Measurements from ENCODE around the gene ECI2. TPM values are rescaled to one million over a fixed set of nuclear protein-coding genes. Genes with fewer than 3 reads are reported as not detected.

ECI2 gene
- total RNA-seq, 1 experiment from 2014 or later, result 38.4 TPM

- peak overlapping the region; percentile 35 for H3K27ac Mint-ChIP-seq (ENCODE audit: low read depth, unreplicated experiment)
- DNase-seq (ENCODE audit: unreplicated experiment), result peak; percentile 88
- CTCF ChIA-PET, result interaction anchor here (0.6 to 2.3 kb wide), 5 partner anchors 13 to 1202 kb away, joined by 3 to 15 read pairs (median 5); no protein-coding TSS in a partner anchor
- H3K4me1 Mint-ChIP-seq (ENCODE audit: insufficient read depth, unreplicated experiment), result peaks cover 19% of the 10 kb centered on the region
- POLR2A ChIA-PET, result interaction anchor here (0.5 to 4.8 kb wide), 17 partner anchors 9 to 524 kb away, joined by 3 to 47 read pairs (median 3); a partner anchor contains a TSS
- no peaks in the 10 kb centered on the region for H3K9me3 Mint-ChIP-seq (ENCODE audit: unreplicated experiment)
- BruUV-seq (replicated peaks), result no TSS peak
- peak overlapping the region; percentile 90 for H3K4me3 Mint-ChIP-seq (ENCODE audit: unreplicated experiment)
- H3K36me3 Mint-ChIP-seq (ENCODE audit: insufficient read depth, unreplicated experiment), result no peaks in the 10 kb centered on the region
- intact Hi-C loops (cut with micrococcal nuclease), result loop anchor here (2.0 kb wide), 1 partner anchor 81 kb away; no protein-coding TSS in a partner anchor
- TF ChIP-seq CTCF (IDR thresholded peaks at IDR 0.05; ENCODE audit: unreplicated experiment), result no peak
- no peaks in the 10 kb centered on the region for H3K27me3 Mint-ChIP-seq (ENCODE audit: insufficient read depth, unreplicated experiment)
Measured at GRCh38 chr6:4135665-4136353, 434 bp upstream of the ECI2 start.

- POLR2A ChIA-PET, result interaction anchor here (0.6 to 4.8 kb wide), 14 partner anchors 7 to 147 kb away, joined by 3 to 47 read pairs (median 6); a partner anchor contains a TSS
- Mint-ChIP-seq H3K9me3 (ENCODE audit: unreplicated experiment) (no peaks in the 10 kb centered on the region), H3K36me3 (ENCODE audit: insufficient read depth, unreplicated experiment) (peaks cover 14% of the 10 kb centered on the region), H3K27me3 (ENCODE audit: insufficient read depth, unreplicated experiment) (no peaks in the 10 kb centered on the region), H3K27ac (ENCODE audit: low read depth, unreplicated experiment) (peak overlapping the region; percentile 56), H3K4me3 (ENCODE audit: unreplicated experiment) (peak overlapping the region; percentile 90), H3K4me1 (ENCODE audit: insufficient read depth, unreplicated experiment) (peaks cover 19% of the 10 kb centered on the region)
- CTCF ChIA-PET, result interaction anchor here (0.5 to 1.5 kb wide), 3 partner anchors 76 to 1006 kb away, joined by 3 to 5 read pairs (median 3); no protein-coding TSS in a partner anchor
- no TSS peak for BruUV-seq (replicated peaks)
- no peak for TF ChIP-seq CTCF (IDR thresholded peaks at IDR 0.05; ENCODE audit: unreplicated experiment)
- peak; percentile 30 for DNase-seq (ENCODE audit: unreplicated experiment)
- intact Hi-C loops (cut with micrococcal nuclease), result loop anchor here (2.0 kb wide), 1 partner anchor 79 kb away; no protein-coding TSS in a partner anchor
Measured at GRCh38 chr6:4133941-4134838, 1.2 kb downstream of the ECI2 start.

- H3K27me3 Mint-ChIP-seq (ENCODE audit: insufficient read depth, unreplicated experiment), result no peaks in the 10 kb centered on the region
- TF ChIP-seq CTCF (IDR thresholded peaks at IDR 0.05; ENCODE audit: unreplicated experiment), result no peak
- no peak for DNase-seq (ENCODE audit: unreplicated experiment)
- ChIA-PET POLR2A (no interaction called here), CTCF (interaction anchor here (0.7 to 1.6 kb wide), 2 partner anchors 25 to 109 kb away, joined by 3 to 6 read pairs; no protein-coding TSS in a partner anchor)
- H3K9me3 Mint-ChIP-seq (ENCODE audit: unreplicated experiment), result no peaks in the 10 kb centered on the region
- H3K4me3 Mint-ChIP-seq (ENCODE audit: unreplicated experiment), result no peak overlapping the region
- intact Hi-C loops (cut with micrococcal nuclease), result no loop called here
- H3K4me1 Mint-ChIP-seq (ENCODE audit: insufficient read depth, unreplicated experiment), result peaks cover 24% of the 10 kb centered on the region
- no peak overlapping the region for H3K27ac Mint-ChIP-seq (ENCODE audit: low read depth, unreplicated experiment)
- peaks cover 37% of the 10 kb centered on the region for H3K36me3 Mint-ChIP-seq (ENCODE audit: insufficient read depth, unreplicated experiment)
- BruUV-seq (replicated peaks), result no TSS peak
Measured at GRCh38 chr6:4130357-4130987, 4.9 kb downstream of the ECI2 start.

Data from MCF 10A (cell line).